GM12878 (cell line): Measurements from ENCODE around the gene CELF2. TPM values are rescaled to one million over a fixed set of nuclear protein-coding genes. Genes with fewer than 3 reads are reported as not detected.
A peak's percentile ranks its signal among the peaks of the same experiment; 100 is the strongest.

Experiments
- ATAC-seq: fragments of 200-7000 bp; cut with Tn5 transposase; 3 replicates; pipeline ENCODE4 v1.9.1; 2020; ENCODE audit warnings: mild to moderate bottlenecking, moderate library complexity
- BruUV-seq: library from RNA; stranded (reverse); fragments of 400-500 nt; replicated peaks from 2 replicates; lab custom pipeline; 2021; lab: Mats Ljungman, UMichigan
- CTCF ChIA-PET: fragments of 300-600 bp; sonication (Branson Sonifier 250); formaldehyde crosslinking; extraction: SDS; loops from one replicate; lab custom pipeline; 2021; ENCODE audit warnings: inconsistent platforms; lab: Yijun Ruan, JAX
- POLR2A ChIA-PET: fragments of 350-600 bp; formaldehyde crosslinking; extraction: SDS; loops from one replicate; lab custom pipeline; 2021; ENCODE audit warnings: inconsistent platforms; lab: Charles Lee
- RAD21 ChIA-PET: fragments of 300-600 bp; sonication (Branson Sonifier 250); formaldehyde crosslinking; loops from one replicate; lab custom pipeline; 2023; ENCODE audit warnings: antibody characterized with exemption; ENCODE audit not compliant: unreplicated experiment; lab: Charles Lee
- SMC1A ChIA-PET: fragments of 300-600 bp; sonication (Branson Sonifier 250); formaldehyde crosslinking; loops from one replicate; lab custom pipeline; 2023; ENCODE audit not compliant: unreplicated experiment, uncharacterized antibody; lab: Charles Lee
- DNase-seq: peaks from one replicate; pipeline ENCODE4 v3.0.0-alpha.2; 2011; ENCODE audit warnings: low read depth, low spot score
- FAIRE-seq: peaks from 3 replicates; lab custom pipeline; 2011; peaks lifted over from hg19 to GRCh38; lab: Jason Lieb, UNC
- H2AFZ ChIP-seq: 2 replicates; pipeline ENCODE4 v1.6.0; 2011; ENCODE audit warnings: low read depth, low read length, control low read depth; ENCODE audit not compliant: control insufficient read depth
- H3K27ac ChIP-seq: 2 replicates; pipeline ENCODE4 v1.5.1; 2011; ENCODE audit warnings: control low read depth; ENCODE audit not compliant: control insufficient read depth, insufficient read depth
- H3K27me3 ChIP-seq, 2 experiments: replicated peaks in 1 of 2; 2 replicates each; pipeline versions ENCODE4 v1.6.0 to v1.6.1; 2011; ENCODE audit warnings: low read length in 1 of 2; ENCODE audit not compliant: control insufficient read depth in 2 of 2, insufficient read depth in 2 of 2
- H3K36me3 ChIP-seq, 2 experiments: 2 replicates each; pipeline ENCODE4 v1.5.1; 2011; ENCODE audit warnings: low read length in 1 of 2; ENCODE audit not compliant: control insufficient read depth in 2 of 2, insufficient read depth in 2 of 2
- H3K4me1 ChIP-seq: 2 replicates; pipeline ENCODE4 v1.6.1; 2011; ENCODE audit warnings: mild to moderate bottlenecking, low read length, moderate library complexity, mixed read lengths; ENCODE audit not compliant: control insufficient read depth, insufficient read depth
- H3K4me2 ChIP-seq: 2 replicates; pipeline ENCODE4 v1.6.0; 2011; ENCODE audit warnings: control low read depth; ENCODE audit not compliant: control insufficient read depth, insufficient read depth
- H3K4me3 ChIP-seq: fragments of 200-600 bp; sonication (generic); 2 replicates; pipeline ENCODE4 v1.5.1; 2016
- H3K79me2 ChIP-seq: 2 replicates; pipeline ENCODE4 v1.6.0; 2011; ENCODE audit warnings: low read length; ENCODE audit not compliant: control insufficient read depth, insufficient read depth
- H3K9ac ChIP-seq: 2 replicates; pipeline ENCODE4 v1.8.0; 2011; ENCODE audit warnings: low read length, control low read depth, mixed read lengths; ENCODE audit not compliant: control insufficient read depth, insufficient read depth
- H3K9me3 ChIP-seq: replicated peaks from 3 replicates; pipeline ENCODE4 v1.5.1; 2011; ENCODE audit warnings: mild to moderate bottlenecking, low read length; ENCODE audit not compliant: control insufficient read depth, insufficient read depth
- H4K20me1 ChIP-seq: 2 replicates; pipeline ENCODE4 v1.6.0; 2011; ENCODE audit not compliant: control insufficient read depth, insufficient read depth
- DPF2 ChIP-seq: fragments of 450-650 bp; IDR thresholded peaks from 2 replicates; pipeline ENCODE4 v1.6.1; 2017; ENCODE audit warnings: mild to moderate bottlenecking
- MEF2A ChIP-seq: IDR thresholded peaks from 2 replicates; pipeline ENCODE4 v1.6.1; 2011; ENCODE audit warnings: low read depth, mild to moderate bottlenecking, low read length, moderate library complexity; ENCODE audit not compliant: insufficient read depth
- NFYA ChIP-seq: IDR thresholded peaks from 2 replicates; pipeline ENCODE4 v1.6.1; 2011; ENCODE audit warnings: low read depth, mild to moderate bottlenecking, low read length, improper control_type of control experiment, borderline replicate concordance
- POLR2AphosphoS5 ChIP-seq: IDR thresholded peaks from 2 replicates; pipeline ENCODE4 v1.6.1; 2011; ENCODE audit warnings: mild to moderate bottlenecking, low read length, inconsistent platforms
- SMARCA5 ChIP-seq: fragments of 450-650 bp; IDR thresholded peaks from 2 replicates; pipeline ENCODE4 v1.6.1; 2017; ENCODE audit warnings: mild to moderate bottlenecking
- SMC3 ChIP-seq: IDR thresholded peaks from 2 replicates; pipeline ENCODE4 v1.6.1; 2011; ENCODE audit warnings: low read length, improper control_type of control experiment, borderline replicate concordance
- TCF3 ChIP-seq: IDR thresholded peaks from 2 replicates; pipeline ENCODE4 v1.6.1; 2012; ENCODE audit warnings: low read depth, mild to moderate bottlenecking, low read length, borderline replicate concordance; ENCODE audit not compliant: insufficient read depth
- YY1 ChIP-seq: IDR thresholded peaks from 2 replicates; pipeline ENCODE4 v1.6.1; 2011; ENCODE audit warnings: low read depth, mild to moderate bottlenecking, low read length
- ZBED1 ChIP-seq: IDR thresholded peaks from 2 replicates; pipeline ENCODE4 v1.6.1; 2016; ENCODE audit warnings: borderline replicate concordance
- ZNF384 ChIP-seq: IDR thresholded peaks from 2 replicates; pipeline ENCODE4 v1.6.1; 2012; ENCODE audit warnings: low read depth, mild to moderate bottlenecking, low read length, improper control_type of control experiment, borderline replicate concordance
- WGBS: methylation state at CpG from one replicate; pipeline ENCODE4 v1.1.6; 2016; ENCODE audit warnings: low lambda C conversion rate; ENCODE audit not compliant: insufficient replicate concordance, insufficient coverage; ENCODE audit errors: missing lambda C conversion rate; 5-methylcytosine and 5-hydroxymethylcytosine counted together
- in situ Hi-C: fragments of 300-500 bp; cut with MboI; formaldehyde crosslinking; loops from 9 replicates; pipeline ENCODE4 v1.14.3; 2018; ENCODE audit warnings: mixed read lengths
- intact Hi-C: fragments of 100-400 bp; cut with micrococcal nuclease; formaldehyde crosslinking; loops from one replicate; pipeline ENCODE4 v1.14.2; 2022; ENCODE audit not compliant: unreplicated experiment
- polyA plus RNA-seq, 11 experiments: library from polyadenylated mRNA; depleted of rRNA in 4 of 11; unstranded in 6 of 11; stranded (reverse) in 5 of 11; fragments of >200 nt; fragmentation: Nextera tagmentation in 4 of 11; fragmentation: Illumina TruSeq in 1 of 11; extraction: Ambion mirVana in 4 of 11; extraction: Trizol in 1 of 11; gene quantifications; 1 replicate in 1 of 11; 2 replicates in 10 of 11; pipeline versions ENCODE4 v1.2.1 to v1.2.3, GENCODE V29; 2011 to 2016; ENCODE audit warnings: inconsistent platforms in 2 of 11, missing spikeins in 2 of 11, low read depth in 1 of 11
- total RNA-seq, 4 experiments: library from RNA; depleted of rRNA in 3 of 4; stranded (reverse); fragments of >200 nt in 3 of 4; fragmentation: Illumina TruSeq in 1 of 4; extraction: Trizol in 1 of 4; gene quantifications; 2 replicates each; pipeline versions ENCODE4 v1.2.1 to v1.2.3, GENCODE V29; 2013 to 2021
- TF ChIP-seq, protein P1 (sequence below): IDR thresholded peaks from 2 replicates; pipeline ENCODE4 v1.6.1; 2011; ENCODE audit warnings: low read depth, low read length, improper control_type of control experiment, borderline replicate concordance
- TF ChIP-seq, protein P2 (sequence below): fragments of 450-650 bp; IDR thresholded peaks from 2 replicates; pipeline ENCODE4 v1.6.1; 2018; ENCODE audit warnings: borderline replicate concordance, mild to moderate bottlenecking; ENCODE audit not compliant: partially characterized antibody
- TF ChIP-seq, protein P3 (sequence below): fragments of 450-650 bp; IDR thresholded peaks from 2 replicates; pipeline ENCODE4 v1.6.1; 2017; ENCODE audit warnings: mild to moderate bottlenecking, moderate library complexity

CELF2 gene
- total and polyA plus RNA-seq, 10 of the 15 experiments (the other 5 are each of a cell fraction or from before 2014, with no cell fraction given): 20.8 to 129 (median 86.3) TPM

DNA sequence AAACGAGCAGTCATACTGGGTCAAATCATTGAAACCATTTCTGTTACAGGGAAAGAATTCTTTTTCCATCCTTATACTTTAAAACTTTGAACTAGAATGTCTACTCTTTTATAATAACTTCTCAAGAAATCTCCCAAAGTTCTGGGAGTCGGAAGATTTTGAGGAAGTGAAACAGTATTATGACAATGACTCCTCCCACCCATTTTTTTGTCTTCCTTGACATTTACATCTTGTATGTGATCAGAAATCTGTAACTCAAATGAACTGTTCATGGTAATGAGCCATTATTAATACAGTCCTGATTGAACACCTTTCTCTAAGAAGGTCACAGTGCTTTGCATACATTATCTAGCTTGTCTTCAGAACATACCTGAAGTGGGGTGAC lies 227.4 kb downstream of the CELF2 start (continued):
- TF ChIP-seq MEF2A: 0 out of 2 replicates have a peak, but pooled peaks have one; percentile 6
- 0 out of 2 replicates have a peak, but pooled peaks have one; percentile 53 for TF ChIP-seq DPF2
- peak; percentile 83; the same call in 1 of the 2 replicates for TF ChIP-seq ZNF384
- no peak for TF ChIP-seq NFYA
- TF ChIP-seq, all 136 proteins: peak for 11

DNA sequence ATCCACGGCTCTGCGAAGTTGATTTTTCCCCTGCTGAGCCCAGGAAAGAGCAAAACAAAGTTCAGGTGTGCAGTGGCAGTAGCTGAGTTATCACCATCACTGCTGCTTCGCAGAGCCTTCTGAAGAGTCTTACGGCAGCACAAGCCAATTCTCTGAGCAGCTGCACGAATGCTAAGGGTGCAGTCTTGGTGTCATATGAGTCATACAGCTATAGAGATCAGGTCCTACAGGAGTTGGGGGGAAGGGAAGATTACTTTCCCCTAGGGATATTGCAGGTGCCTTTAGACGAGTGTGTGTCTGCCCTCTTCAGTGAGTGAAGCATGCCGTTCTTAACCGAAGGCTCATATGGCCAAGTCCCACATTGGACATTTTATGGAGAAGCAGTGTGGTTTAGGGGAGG lies 227.8 kb downstream of the CELF2 start:
- ATAC-seq (peak; percentile 50), FAIRE-seq (peak; percentile 44), DNase-seq (peak; percentile 84)
- Histone ChIP-seq H2AFZ (no peak overlapping the region), H3K4me2 (peak overlapping the region; percentile 97), H4K20me1 (no peaks in the 10 kb centered on the region), H3K4me1 (peaks cover 72% of the 10 kb centered on the region), H3K27ac (peak overlapping the region; percentile 97), H3K36me3 (peaks cover 12 to 27% of the 10 kb centered on the region in 2 experiments), H3K9ac (peak overlapping the region; percentile 78), H3K4me3 (peak overlapping the region; percentile 45; the same call in 1 of the 2 replicates), H3K79me2 (peaks cover 91% of the 10 kb centered on the region), H3K27me3 (no peaks in the 10 kb centered on the region), H3K9me3 (no peaks in the 10 kb centered on the region)
- BruUV-seq: no TSS peak
- 1% methylated on average over 8 of the region's 8 CpGs for WGBS
- ChIA-PET POLR2A (interaction anchor here (1.0 to 8.2 kb wide), 12 partner anchors 9 to 96 kb away, joined by 3 to 130 read pairs (median 7); no protein-coding TSS in a partner anchor), SMC1A (interaction anchor here (0.6 to 15.6 kb wide), 16 partner anchors 9 to 133 kb away, joined by 3 to 417 read pairs (median 4); no protein-coding TSS in a partner anchor), CTCF (interaction anchor here (0.8 to 7.6 kb wide), 10 partner anchors 10 to 132 kb away, joined by 3 to 89 read pairs (median 8); no protein-coding TSS in a partner anchor), RAD21 (interaction anchor here (0.7 to 15.0 kb wide), 18 partner anchors 9 to 100 kb away, joined by 3 to 212 read pairs (median 6); no protein-coding TSS in a partner anchor)
- in situ Hi-C loops (no loop called here), intact Hi-C loops (loop anchor here (1.0 to 5.0 kb wide), 3 partner anchors 36 to 138 kb away; no protein-coding TSS in a partner anchor)
- TF ChIP-seq YY1 (peak; percentile 7; the same call in 1 of the 2 replicates), POLR2AphosphoS5 (peak; percentile 74), ZBED1 (0 out of 2 replicates have a peak, but pooled peaks have one; percentile 51), SMC3 (0 out of 2 replicates have a peak, but pooled peaks have one; percentile 3), SMARCA5 (peak; percentile 11; the same call in 1 of the 2 replicates), TCF3 (peak; percentile 93)
- TF ChIP-seq, protein P1, sequence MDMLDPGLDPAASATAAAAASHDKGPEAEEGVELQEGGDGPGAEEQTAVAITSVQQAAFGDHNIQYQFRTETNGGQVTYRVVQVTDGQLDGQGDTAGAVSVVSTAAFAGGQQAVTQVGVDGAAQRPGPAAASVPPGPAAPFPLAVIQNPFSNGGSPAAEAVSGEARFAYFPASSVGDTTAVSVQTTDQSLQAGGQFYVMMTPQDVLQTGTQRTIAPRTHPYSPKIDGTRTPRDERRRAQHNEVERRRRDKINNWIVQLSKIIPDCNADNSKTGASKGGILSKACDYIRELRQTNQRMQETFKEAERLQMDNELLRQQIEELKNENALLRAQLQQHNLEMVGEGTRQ: no peak
- TF ChIP-seq, protein P2, sequence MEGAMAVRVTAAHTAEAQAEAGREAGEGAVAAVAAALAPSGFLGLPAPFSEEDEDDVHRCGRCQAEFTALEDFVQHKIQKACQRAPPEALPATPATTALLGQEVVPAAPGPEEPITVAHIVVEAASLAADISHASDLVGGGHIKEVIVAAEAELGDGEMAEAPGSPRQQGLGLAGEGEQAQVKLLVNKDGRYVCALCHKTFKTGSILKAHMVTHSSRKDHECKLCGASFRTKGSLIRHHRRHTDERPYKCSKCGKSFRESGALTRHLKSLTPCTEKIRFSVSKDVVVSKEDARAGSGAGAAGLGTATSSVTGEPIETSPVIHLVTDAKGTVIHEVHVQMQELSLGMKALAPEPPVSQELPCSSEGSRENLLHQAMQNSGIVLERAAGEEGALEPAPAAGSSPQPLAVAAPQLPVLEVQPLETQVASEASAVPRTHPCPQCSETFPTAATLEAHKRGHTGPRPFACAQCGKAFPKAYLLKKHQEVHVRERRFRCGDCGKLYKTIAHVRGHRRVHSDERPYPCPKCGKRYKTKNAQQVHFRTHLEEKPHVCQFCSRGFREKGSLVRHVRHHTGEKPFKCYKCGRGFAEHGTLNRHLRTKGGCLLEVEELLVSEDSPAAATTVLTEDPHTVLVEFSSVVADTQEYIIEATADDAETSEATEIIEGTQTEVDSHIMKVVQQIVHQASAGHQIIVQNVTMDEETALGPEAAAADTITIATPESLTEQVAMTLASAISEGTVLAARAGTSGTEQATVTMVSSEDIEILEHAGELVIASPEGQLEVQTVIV: no peak
- TF ChIP-seq, protein P3, sequence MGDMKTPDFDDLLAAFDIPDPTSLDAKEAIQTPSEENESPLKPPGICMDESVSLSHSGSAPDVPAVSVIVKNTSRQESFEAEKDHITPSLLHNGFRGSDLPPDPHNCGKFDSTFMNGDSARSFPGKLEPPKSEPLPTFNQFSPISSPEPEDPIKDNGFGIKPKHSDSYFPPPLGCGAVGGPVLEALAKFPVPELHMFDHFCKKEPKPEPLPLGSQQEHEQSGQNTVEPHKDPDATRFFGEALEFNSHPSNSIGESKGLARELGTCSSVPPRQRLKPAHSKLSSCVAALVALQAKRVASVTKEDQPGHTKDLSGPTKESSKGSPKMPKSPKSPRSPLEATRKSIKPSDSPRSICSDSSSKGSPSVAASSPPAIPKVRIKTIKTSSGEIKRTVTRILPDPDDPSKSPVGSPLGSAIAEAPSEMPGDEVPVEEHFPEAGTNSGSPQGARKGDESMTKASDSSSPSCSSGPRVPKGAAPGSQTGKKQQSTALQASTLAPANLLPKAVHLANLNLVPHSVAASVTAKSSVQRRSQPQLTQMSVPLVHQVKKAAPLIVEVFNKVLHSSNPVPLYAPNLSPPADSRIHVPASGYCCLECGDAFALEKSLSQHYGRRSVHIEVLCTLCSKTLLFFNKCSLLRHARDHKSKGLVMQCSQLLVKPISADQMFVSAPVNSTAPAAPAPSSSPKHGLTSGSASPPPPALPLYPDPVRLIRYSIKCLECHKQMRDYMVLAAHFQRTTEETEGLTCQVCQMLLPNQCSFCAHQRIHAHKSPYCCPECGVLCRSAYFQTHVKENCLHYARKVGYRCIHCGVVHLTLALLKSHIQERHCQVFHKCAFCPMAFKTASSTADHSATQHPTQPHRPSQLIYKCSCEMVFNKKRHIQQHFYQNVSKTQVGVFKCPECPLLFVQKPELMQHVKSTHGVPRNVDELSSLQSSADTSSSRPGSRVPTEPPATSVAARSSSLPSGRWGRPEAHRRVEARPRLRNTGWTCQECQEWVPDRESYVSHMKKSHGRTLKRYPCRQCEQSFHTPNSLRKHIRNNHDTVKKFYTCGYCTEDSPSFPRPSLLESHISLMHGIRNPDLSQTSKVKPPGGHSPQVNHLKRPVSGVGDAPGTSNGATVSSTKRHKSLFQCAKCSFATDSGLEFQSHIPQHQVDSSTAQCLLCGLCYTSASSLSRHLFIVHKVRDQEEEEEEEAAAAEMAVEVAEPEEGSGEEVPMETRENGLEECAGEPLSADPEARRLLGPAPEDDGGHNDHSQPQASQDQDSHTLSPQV: no peak
